ENCODE data around the gene RETN. TPM values are rescaled to one million over a fixed set of nuclear protein-coding genes. Genes with fewer than 3 reads are reported as not detected.
A peak's percentile ranks its signal among the peaks of the same experiment; 100 is the strongest.

The RETN gene, protein sequence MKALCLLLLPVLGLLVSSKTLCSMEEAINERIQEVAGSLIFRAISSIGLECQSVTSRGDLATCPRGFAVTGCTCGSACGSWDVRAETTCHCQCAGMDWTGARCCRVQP
- not detected for polyA plus RNA-seq (2013, experiment 1 of 2)
- not detected for polyA plus RNA-seq (2013, experiment 2 of 2)

DNA sequence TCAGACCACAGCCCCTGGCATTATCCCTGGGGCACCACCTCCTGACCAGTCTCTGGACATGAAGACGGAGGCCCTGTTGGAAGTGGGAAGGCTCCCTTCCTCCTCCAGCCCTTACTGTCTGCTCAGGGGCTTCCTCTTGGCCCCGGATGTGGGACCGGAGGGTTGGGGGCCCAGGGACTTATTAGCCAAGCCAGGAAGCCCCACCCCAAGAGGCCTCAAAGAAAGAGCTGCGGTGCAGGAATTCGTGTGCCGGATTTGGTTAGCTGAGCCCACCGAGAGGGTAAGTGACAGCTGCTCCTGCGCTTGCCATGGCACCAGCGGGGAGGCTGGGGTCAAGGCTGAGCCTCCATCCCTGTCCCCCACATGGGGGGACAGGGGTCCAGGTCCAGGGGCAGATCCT is at the start of gene RETN:
Gene RETN (plus strand): TSS at position 208 of the 400 bp plus-strand sequence. CDS start 278 bp downstream, outside the sequence.
- no CpG with 5 or more reads among the region's 9 CpGs for WGBS, 2 donors (ENCODE audit: extremely low coverage in 2 of 2, insufficient read length in 2 of 2, insufficient replicate concordance in 1 of 2)
- peak within 1 kb of the TSS; percentile 68 for H2AK5ac ChIP-seq (ENCODE audit: low read depth, low read length)
- H3K27ac ChIP-seq (replicated peaks; ENCODE audit: low read length), result no peak within 1 kb of the TSS

DNA sequence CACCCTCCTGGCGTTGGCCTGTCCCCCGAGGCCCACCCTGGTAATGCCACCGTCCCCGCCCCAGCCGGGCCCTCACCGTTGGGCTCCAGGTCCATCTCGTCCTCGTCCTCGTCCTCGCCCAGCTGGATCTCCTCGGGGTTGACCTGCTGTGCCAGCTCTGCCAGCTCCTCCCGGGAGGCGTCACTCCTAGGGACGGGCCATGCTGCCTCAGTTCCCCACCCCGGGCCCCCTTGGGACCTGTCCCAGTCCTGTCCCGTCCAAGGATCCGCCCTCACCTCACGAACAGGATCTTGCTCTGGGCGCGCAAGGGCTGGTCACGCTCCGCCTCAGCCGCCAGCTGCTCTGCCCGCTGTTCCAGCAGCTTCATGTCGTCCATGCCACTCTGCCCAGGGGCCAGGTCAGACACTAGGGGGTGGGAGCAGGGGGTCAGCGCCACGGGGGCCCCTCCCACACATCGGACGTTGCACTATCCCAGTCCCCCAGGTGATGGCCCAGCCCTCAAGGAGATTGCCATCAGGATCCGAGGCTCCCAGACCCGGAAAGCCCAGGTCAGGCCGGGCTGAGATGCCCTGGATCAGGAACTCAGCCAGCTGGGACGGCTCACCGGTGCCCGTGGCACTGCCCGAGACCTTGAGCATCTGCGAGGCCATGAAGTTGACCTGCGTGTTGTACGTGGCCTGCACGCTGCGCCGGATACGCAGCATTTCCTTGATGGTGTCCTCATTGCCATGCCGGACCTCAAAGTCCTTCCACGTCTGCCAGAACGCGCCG is 49.0 kb upstream of the RETN start:
- Histone ChIP-seq H2AFZ (ENCODE audit: low read length) (no peak overlapping the region), H2BK120ac (ENCODE audit: low read depth, low read length) (no peak overlapping the region), H3K9ac (ENCODE audit: low read depth, low read length, poor library complexity) (no peak overlapping the region), H2BK12ac (ENCODE audit: low read length) (no peak overlapping the region), H3K4me1 (ENCODE audit: control insufficient read depth in 2 of 2, insufficient read depth in 1 of 2, low read depth in 1 of 2, low read length in 2 of 2) (no peaks in the 10 kb centered on the region), H3K18ac (ENCODE audit: low read length) (no peak overlapping the region), H3K4me2 (ENCODE audit: insufficient read depth, low read length, poor library complexity, severe bottlenecking) (no peak overlapping the region), H3K14ac (ENCODE audit: low read length) (no peak overlapping the region), H3K36me3 (replicated peaks in 1 of 2; ENCODE audit: control insufficient read depth in 2 of 2, insufficient read depth in 2 of 2, low read length in 2 of 2) (peaks cover 41 to 71% of the 10 kb centered on the region in 2 donors), H3K79me1 (ENCODE audit: low read depth, low read length) (peaks cover 7% of the 10 kb centered on the region), H3K27ac (replicated peaks; ENCODE audit: low read length) (no peak overlapping the region), H4K91ac (ENCODE audit: low read depth, low read length, poor library complexity) (no peak overlapping the region), H3K23ac (ENCODE audit: low read depth, low read length, poor library complexity) (no peak overlapping the region), H3K4me3 (ENCODE audit: low read length in 2 of 2) (no peak overlapping the region), H2AK5ac (ENCODE audit: low read depth, low read length) (peak overlapping the region; percentile 56), H2BK15ac (ENCODE audit: low read length) (no peak overlapping the region), H3K27me3 (ENCODE audit: control insufficient read depth in 3 of 3, insufficient read depth in 3 of 3, low read depth in 1 of 3, low read length in 3 of 3) (no peaks in the 10 kb centered on the region), H2BK5ac (ENCODE audit: low read length) (no peak overlapping the region), H3K9me3 (replicated peaks in 1 of 2; ENCODE audit: control insufficient read depth in 2 of 2, insufficient read depth in 1 of 2, low read depth in 1 of 2, low read length in 2 of 2) (no peaks in the 10 kb centered on the region), H4K8ac (ENCODE audit: low read depth, low read length) (no peak overlapping the region), H3K4ac (ENCODE audit: low read length) (no peak overlapping the region)
- no CpG with 5 or more reads among the region's 48 CpGs for WGBS, 2 donors (ENCODE audit: extremely low coverage in 2 of 2, insufficient read length in 2 of 2, insufficient replicate concordance in 1 of 2)
- no peak for DNase-seq (ENCODE audit: low spot score)

More for the DNA sequence above, at the start of gene RETN:
- peak within 1 kb of the TSS; percentile 10 for H3K4ac ChIP-seq (ENCODE audit: low read length)
- H2BK5ac ChIP-seq (ENCODE audit: low read length), result no peak within 1 kb of the TSS
- DNase-seq (ENCODE audit: low spot score), result no peak
- H2BK15ac ChIP-seq (ENCODE audit: low read length), result no peak within 1 kb of the TSS
- peaks cover 0 to 22% (median 20%) of the 10 kb centered on the region in 3 experiments for H3K27me3 ChIP-seq (ENCODE audit: control insufficient read depth in 3 of 3, insufficient read depth in 3 of 3, low read depth in 1 of 3, low read length in 3 of 3)
- peaks cover 0 to 5% of the 10 kb centered on the region in 2 donors for H3K4me1 ChIP-seq (ENCODE audit: control insufficient read depth in 2 of 2, insufficient read depth in 1 of 2, low read depth in 1 of 2, low read length in 2 of 2)
- no peak within 1 kb of the TSS for H3K4me3 ChIP-seq (ENCODE audit: low read length in 2 of 2)
- peak within 1 kb of the TSS; percentile 45 for H3K4me2 ChIP-seq (ENCODE audit: insufficient read depth, low read length, poor library complexity, severe bottlenecking)
- no peaks in the 10 kb centered on the region for H3K36me3 ChIP-seq (replicated peaks in 1 of 2; ENCODE audit: control insufficient read depth in 2 of 2, insufficient read depth in 2 of 2, low read length in 2 of 2)
- no peak within 1 kb of the TSS for H2AFZ ChIP-seq (ENCODE audit: low read length)
- peak within 1 kb of the TSS; percentile 25 for H3K23ac ChIP-seq (ENCODE audit: low read depth, low read length, poor library complexity)
- H2BK12ac ChIP-seq (ENCODE audit: low read length), result peak within 1 kb of the TSS; percentile 41
- H3K14ac ChIP-seq (ENCODE audit: low read length), result no peak within 1 kb of the TSS
- H3K79me1 ChIP-seq (ENCODE audit: low read depth, low read length), result no peaks in the 10 kb centered on the region
- no peak within 1 kb of the TSS for H4K8ac ChIP-seq (ENCODE audit: low read depth, low read length)
- no peak within 1 kb of the TSS for H4K91ac ChIP-seq (ENCODE audit: low read depth, low read length, poor library complexity)
- no peak within 1 kb of the TSS for H2BK120ac ChIP-seq (ENCODE audit: low read depth, low read length)
- H3K18ac ChIP-seq (ENCODE audit: low read length), result peak within 1 kb of the TSS; percentile 90
- H3K9me3 ChIP-seq (replicated peaks in 1 of 2; ENCODE audit: control insufficient read depth in 2 of 2, insufficient read depth in 1 of 2, low read depth in 1 of 2, low read length in 2 of 2), result peaks cover 0 to 3% of the 10 kb centered on the region in 2 donors
- H3K9ac ChIP-seq (ENCODE audit: low read depth, low read length, poor library complexity), result no peak within 1 kb of the TSS

DNA sequence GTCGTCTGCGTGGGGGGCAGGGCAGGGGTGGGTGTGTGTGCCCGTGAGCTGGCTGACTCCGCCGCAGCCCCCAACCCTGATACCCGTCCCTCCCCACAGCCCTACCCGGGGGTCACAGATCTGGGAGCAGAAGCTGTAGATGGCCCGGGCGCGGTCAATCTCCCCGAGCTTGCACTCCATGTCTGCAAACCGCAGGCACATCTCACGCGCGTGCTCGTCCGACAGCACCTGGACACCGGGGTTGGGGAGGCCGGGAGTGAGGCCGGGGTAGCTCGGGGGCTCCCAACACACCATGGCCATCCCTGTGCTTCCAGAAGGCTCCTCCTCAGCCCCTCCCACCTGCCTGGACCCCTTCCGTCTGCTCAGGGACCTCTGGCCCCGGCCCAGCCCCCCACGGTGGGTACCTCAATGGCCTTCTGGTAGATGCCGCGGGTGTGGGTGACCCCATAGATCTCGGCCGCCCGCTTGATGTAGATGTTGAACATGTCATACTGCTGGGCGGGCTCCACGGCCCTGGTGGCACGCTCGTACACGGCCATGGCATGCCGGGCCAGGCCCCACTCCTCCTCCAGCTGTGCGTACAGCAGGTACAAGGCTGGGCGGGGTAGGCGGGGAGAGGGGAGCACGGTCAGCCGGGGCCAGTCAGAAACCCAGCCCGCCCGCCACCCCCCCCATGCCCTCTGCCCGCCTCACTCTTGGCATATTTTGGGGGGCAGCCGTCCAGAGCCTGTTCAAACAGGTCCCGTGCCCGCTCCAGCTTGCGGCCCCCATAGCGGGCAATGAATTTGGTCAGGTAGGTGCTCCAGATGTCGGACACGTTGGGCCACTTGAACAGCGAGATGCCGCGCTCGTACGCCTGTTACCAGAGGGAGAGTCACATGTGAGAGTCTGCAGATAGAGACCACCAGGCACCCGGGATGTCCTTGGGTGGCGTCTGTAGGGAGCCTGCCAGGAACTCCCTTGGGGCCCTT is 48.1 kb upstream of the RETN start:
- Histone ChIP-seq H3K36me3 (replicated peaks in 1 of 2; ENCODE audit: control insufficient read depth in 2 of 2, insufficient read depth in 2 of 2, low read length in 2 of 2) (peaks cover 44 to 75% of the 10 kb centered on the region in 2 donors), H4K91ac (ENCODE audit: low read depth, low read length, poor library complexity) (no peak overlapping the region), H2BK5ac (ENCODE audit: low read length) (peak overlapping the region; percentile 24), H3K27ac (replicated peaks; ENCODE audit: low read length) (no peak overlapping the region), H2BK12ac (ENCODE audit: low read length) (no peak overlapping the region), H3K27me3 (ENCODE audit: control insufficient read depth in 3 of 3, insufficient read depth in 3 of 3, low read depth in 1 of 3, low read length in 3 of 3) (no peaks in the 10 kb centered on the region), H3K9me3 (replicated peaks in 1 of 2; ENCODE audit: control insufficient read depth in 2 of 2, insufficient read depth in 1 of 2, low read depth in 1 of 2, low read length in 2 of 2) (no peaks in the 10 kb centered on the region), H2BK15ac (ENCODE audit: low read length) (no peak overlapping the region), H3K23ac (ENCODE audit: low read depth, low read length, poor library complexity) (no peak overlapping the region), H4K8ac (ENCODE audit: low read depth, low read length) (no peak overlapping the region), H3K18ac (ENCODE audit: low read length) (no peak overlapping the region), H3K4me3 (ENCODE audit: low read length in 2 of 2) (no peak overlapping the region), H3K14ac (ENCODE audit: low read length) (no peak overlapping the region), H2AFZ (ENCODE audit: low read length) (no peak overlapping the region), H2BK120ac (ENCODE audit: low read depth, low read length) (no peak overlapping the region), H2AK5ac (ENCODE audit: low read depth, low read length) (no peak overlapping the region), H3K79me1 (ENCODE audit: low read depth, low read length) (peaks cover 11% of the 10 kb centered on the region), H3K9ac (ENCODE audit: low read depth, low read length, poor library complexity) (peak overlapping the region; percentile 44), H3K4me2 (ENCODE audit: insufficient read depth, low read length, poor library complexity, severe bottlenecking) (no peak overlapping the region), H3K4ac (ENCODE audit: low read length) (no peak overlapping the region), H3K4me1 (ENCODE audit: control insufficient read depth in 2 of 2, insufficient read depth in 1 of 2, low read depth in 1 of 2, low read length in 2 of 2) (no peaks in the 10 kb centered on the region)
- DNase-seq (ENCODE audit: low spot score), result no peak
- WGBS, 2 donors (ENCODE audit: extremely low coverage in 2 of 2, insufficient read length in 2 of 2, insufficient replicate concordance in 1 of 2), result no CpG with 5 or more reads among the region's 57 CpGs
